CD4-positive, alpha-beta T cell treated with Interleukin-12 subunit alpha and Interleukin-12 subunit beta, for 1 hour (primary cell): ENCODE measurements around the gene GARIN5A.

Source experiments
- DNase-seq: peaks from one replicate; pipeline ENCODE4 v3.0.0-alpha.2; 2020

Gene GARIN5A

GRCh38 chr19:50432221-50433028 is 44.2 kb downstream of the GARIN5A start, which contains the start of gene MYBPC2:
Gene MYBPC2 (plus strand): TSS chr19:50432892. CDS start chr19:50432954, 62 bp downstream.
- DNase-seq: no peak

GRCh38 chr19:50431343-50432220 is 45.1 kb downstream of the GARIN5A start:
- DNase-seq: peak; percentile 91

- DNase-seq: no peak
These were observed 45.7 kb downstream of the GARIN5A start for GRCh38 chr19:50430888-50431342.

GRCh38 chr19:50428772-50429463 is 47.7 kb downstream of the GARIN5A start:
- DNase-seq: no peak

- peak; percentile 50 for DNase-seq
These were observed 48.6 kb downstream of the GARIN5A start for GRCh38 chr19:50427997-50428425.

GRCh38 chr19:50427318-50427925 is 49.2 kb downstream of the GARIN5A start:
- DNase-seq: no peak

- DNase-seq: no peak
These were observed 51.1 kb downstream of the GARIN5A start for GRCh38 chr19:50425581-50425980.

- DNase-seq: no peak
These were observed 53.2 kb downstream of the GARIN5A start for GRCh38 chr19:50423279-50424113.

- DNase-seq: no peak
These were observed 54.0 kb downstream of the GARIN5A start for GRCh38 chr19:50422397-50423278.

- no peak for DNase-seq
These were observed 55.8 kb downstream of the GARIN5A start for GRCh38 chr19:50420808-50421207.

GRCh38 chr19:50420127-50420526 is 56.5 kb downstream of the GARIN5A start:
- no peak for DNase-seq

GRCh38 chr19:50419580-50420035 is 57.0 kb downstream of the GARIN5A start:
- DNase-seq: no peak

GRCh38 chr19:50419022-50419579 is 57.5 kb downstream of the GARIN5A start:
- DNase-seq: no peak

GRCh38 chr19:50418176-50419021 is 58.2 kb downstream of the GARIN5A start, which contains the start of gene SPIB:
Gene SPIB (plus strand): TSS chr19:50418938. CDS start chr19:50418963, 25 bp downstream.
- no peak for DNase-seq

GRCh38 chr19:50417111-50418081 is 59.3 kb downstream of the GARIN5A start:
- no peak for DNase-seq
